GM13976 (cell line): ENCODE data around the gene KRT74.

Experiments
- DNase-seq: peaks from one replicate; pipeline ENCODE4 v3.0.0; 2012; ENCODE audit warnings: low spot score
- in situ Hi-C: fragments of 300-500 bp; cut with MboI; formaldehyde crosslinking; loops from one replicate; pipeline ENCODE4 v1.12.0; 2022; ENCODE audit warnings: low sequenced_read_pairs, mixed read lengths, inconsistent platforms; ENCODE audit not compliant: unreplicated experiment
- TF ChIP-seq, protein P1 (sequence below): IDR thresholded peaks from 2 replicates; pipeline ENCODE4 v1.5.1; 2012; ENCODE audit warnings: borderline replicate concordance, mild to moderate bottlenecking; ENCODE audit not compliant: insufficient read depth; ENCODE audit errors: extremely low read depth, missing control alignments, control extremely low read depth

Gene KRT74

GRCh38 chr12:52570511-52570910, 3.1 kb downstream of the KRT74 start:
- TF ChIP-seq, protein P1, sequence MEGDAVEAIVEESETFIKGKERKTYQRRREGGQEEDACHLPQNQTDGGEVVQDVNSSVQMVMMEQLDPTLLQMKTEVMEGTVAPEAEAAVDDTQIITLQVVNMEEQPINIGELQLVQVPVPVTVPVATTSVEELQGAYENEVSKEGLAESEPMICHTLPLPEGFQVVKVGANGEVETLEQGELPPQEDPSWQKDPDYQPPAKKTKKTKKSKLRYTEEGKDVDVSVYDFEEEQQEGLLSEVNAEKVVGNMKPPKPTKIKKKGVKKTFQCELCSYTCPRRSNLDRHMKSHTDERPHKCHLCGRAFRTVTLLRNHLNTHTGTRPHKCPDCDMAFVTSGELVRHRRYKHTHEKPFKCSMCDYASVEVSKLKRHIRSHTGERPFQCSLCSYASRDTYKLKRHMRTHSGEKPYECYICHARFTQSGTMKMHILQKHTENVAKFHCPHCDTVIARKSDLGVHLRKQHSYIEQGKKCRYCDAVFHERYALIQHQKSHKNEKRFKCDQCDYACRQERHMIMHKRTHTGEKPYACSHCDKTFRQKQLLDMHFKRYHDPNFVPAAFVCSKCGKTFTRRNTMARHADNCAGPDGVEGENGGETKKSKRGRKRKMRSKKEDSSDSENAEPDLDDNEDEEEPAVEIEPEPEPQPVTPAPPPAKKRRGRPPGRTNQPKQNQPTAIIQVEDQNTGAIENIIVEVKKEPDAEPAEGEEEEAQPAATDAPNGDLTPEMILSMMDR: no peak
- DNase-seq: no peak
- in situ Hi-C loops: no loop called here

DNA sequence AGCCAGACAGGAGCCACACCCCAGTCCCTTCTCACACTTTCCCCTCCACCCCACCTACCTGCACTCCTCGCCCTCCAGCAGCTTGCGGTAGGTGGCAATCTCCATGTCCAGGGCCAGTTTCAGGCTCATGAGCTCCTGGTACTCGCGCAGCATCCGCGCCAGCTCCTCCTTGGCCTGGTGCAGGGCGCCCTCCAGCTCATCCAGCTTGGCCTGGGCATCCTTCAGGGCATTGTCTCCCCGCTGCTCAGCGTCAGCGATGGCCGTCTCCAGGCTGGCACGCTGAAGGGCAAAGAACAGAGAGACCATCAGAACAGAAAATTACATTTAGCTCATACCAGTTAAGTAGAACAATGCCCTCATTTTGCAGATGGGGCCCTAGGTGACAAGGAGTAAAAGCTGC, 5.5 kb downstream of the KRT74 start:
- in situ Hi-C loops: no loop called here
- no peak for DNase-seq
- TF ChIP-seq, protein P1: no peak

DNA sequence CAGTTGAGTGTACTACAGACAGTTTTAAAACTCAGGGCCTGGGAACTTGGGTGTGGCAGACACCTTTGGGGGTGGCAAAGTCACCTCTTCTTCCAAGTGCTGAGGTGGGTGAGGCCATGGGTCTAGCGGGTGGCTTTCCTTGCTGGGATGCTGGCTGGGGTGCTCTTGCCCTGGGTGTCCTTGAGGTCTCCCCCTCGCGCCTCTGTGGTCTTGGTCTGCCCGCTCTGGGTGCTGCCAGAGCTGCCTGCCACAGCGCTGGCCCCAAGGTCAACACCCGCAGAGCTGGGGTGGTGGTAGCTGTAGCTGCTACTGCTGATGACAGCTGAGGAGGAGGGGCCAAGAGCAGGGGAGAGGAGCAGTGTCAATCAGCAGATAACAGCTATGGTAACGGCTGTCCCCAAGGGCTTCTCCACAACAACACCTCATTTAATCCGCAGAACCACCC, 6.8 kb downstream of the KRT74 start:
- no peak for DNase-seq
- TF ChIP-seq, protein P1: no peak
- in situ Hi-C loops: no loop called here

DNA sequence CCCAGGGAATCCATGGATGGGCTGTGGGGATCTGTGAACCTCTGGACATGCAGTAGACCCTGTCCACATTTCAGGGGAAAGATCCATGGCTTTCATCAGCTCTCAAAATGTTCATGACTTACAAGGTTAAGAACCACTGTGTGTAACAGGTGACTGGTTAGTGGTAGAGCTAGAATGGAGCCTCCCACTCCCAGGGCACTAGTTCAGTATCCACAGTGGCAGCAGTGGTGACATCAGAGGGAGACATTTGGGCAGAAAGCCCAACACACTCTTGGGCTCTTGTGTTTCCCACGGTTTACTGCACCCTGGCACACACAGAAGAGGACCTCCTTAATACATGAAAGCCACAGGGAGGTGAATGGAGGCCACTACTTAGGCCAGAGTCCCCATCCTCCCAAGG, 9.1 kb downstream of the KRT74 start:
- no peak for DNase-seq
- TF ChIP-seq, protein P1: no peak
- in situ Hi-C loops: no loop called here

DNA sequence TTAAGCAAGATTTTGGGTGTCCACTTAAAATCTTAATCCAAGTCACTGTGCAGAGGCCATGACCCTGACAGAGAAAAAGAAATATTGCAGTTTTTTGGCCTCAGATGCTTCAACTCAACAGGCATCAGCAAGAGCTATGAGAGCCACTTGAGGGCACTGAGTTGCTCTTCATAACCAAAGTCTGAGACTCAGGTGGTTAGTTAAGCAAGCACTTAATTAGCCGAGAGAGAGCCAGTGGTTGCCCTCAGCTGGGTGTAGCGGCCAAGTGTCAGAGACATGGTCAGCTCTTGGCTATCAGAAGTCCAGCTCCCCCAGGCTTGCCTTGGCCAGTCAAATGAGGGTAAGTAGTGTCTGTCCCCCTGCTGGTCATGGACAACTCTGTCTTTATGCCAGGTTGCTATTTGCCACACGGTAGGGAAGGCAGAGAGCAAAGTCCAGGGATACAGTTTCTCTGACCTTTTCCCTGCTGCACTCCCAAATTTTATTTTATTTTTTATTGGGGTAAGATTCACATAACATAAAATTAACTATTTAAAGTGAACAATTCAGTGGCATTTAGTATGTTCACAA, 11.7 kb downstream of the KRT74 start:
- no peak for DNase-seq
- in situ Hi-C loops: no loop called here
- TF ChIP-seq, protein P1: no peak

DNA sequence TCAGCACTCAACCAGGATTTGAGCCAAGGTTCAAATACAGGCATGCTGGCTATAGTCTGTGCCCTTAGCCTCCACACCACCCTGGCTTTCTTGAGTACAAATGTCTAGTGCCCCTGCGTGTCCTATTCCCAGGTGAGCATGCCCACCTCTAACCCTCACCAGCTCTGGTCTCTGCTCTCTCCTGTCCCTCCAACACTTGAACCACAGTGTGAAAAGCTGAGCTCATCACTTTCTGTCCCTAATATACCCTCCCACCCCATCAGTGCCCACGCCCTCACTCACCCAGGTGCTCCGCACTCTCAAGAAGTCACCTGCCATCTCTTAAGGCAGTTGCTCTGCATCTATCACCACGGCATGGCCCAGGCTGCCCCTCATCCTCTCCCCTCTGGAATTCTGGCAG, 13.7 kb downstream of the KRT74 start:
- TF ChIP-seq, protein P1: no peak
- in situ Hi-C loops: no loop called here
- no peak for DNase-seq

DNA sequence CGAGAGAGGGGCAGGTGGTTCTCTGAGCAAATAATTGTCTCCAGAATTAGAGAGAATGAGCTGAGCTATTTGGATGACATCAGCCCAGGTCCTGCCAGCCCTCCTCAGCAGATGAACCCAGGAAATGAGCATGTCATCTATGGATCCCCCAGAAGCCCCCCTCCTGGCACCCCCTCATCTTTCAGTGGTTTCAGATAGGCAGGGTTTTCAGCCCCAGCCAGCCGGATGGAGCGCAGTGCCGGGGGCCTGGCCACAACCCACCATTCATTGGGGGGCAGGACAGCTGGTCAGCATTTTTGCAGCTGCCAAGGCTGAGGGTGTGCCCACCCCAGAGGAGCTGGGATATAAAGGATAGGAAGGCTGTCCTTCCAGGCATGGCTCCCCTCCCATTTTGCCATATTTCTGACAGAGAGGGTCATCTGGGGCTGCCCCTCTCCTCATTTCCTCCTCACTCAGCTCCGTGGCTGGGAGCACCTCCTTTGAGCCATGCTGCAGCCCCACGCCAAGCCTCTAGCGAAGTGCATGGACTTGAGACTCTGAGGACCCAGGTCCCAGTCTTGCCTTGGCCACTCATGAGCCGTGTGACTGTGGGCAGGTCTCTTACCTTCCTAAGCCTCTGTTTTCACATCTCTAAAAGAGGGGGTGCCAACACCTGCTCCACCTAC, 14.7 kb downstream of the KRT74 start:
- TF ChIP-seq, protein P1: no peak
- DNase-seq: no peak
- in situ Hi-C loops: no loop called here
